OCI-LY7 (cell line): Measurements from ENCODE around the gene TNS3. TPM values are rescaled to one million over a fixed set of nuclear protein-coding genes. Genes with fewer than 3 reads are reported as not detected.

Experiments
- BruUV-seq: library from RNA; stranded (reverse); fragments of 400-500 nt; replicated peaks from 2 replicates; lab custom pipeline; 2021; lab: Mats Ljungman, UMichigan
- CTCF ChIA-PET: fragments of 300-600 bp; sonication (Branson Sonifier 250); formaldehyde crosslinking; loops from one replicate; lab custom pipeline; 2022; ENCODE audit warnings: antibody characterized with exemption; ENCODE audit not compliant: unreplicated experiment; lab: Charles Lee
- POLR2A ChIA-PET: fragments of 300-600 bp; sonication (Branson Sonifier 250); formaldehyde crosslinking; loops from one replicate; lab custom pipeline; 2022; ENCODE audit warnings: antibody characterized with exemption; lab: Charles Lee
- DNase-seq: peaks from one replicate; pipeline ENCODE4 v3.0.0-alpha.2; 2015; ENCODE audit warnings: low spot score
- H2AFZ ChIP-seq: fragments of 200-600 bp; sonication (generic), shearing (Covaris generic); 2 replicates; pipeline ENCODE4 v1.6.1; 2014; ENCODE audit warnings: mild to moderate bottlenecking, antibody characterized with exemption, low read length, moderate library complexity
- H3K27ac ChIP-seq: fragments of 200-600 bp; sonication (generic); 2 replicates; pipeline ENCODE4 v1.5.1; 2014; ENCODE audit warnings: mixed run types, low read depth, mild to moderate bottlenecking, moderate library complexity, low read length, inconsistent platforms; ENCODE audit not compliant: poor library complexity, severe bottlenecking
- H3K36me3 ChIP-seq: fragments of 200-600 bp; sonication (generic); 2 replicates; pipeline ENCODE4 v1.6.1; 2014; ENCODE audit warnings: mild to moderate bottlenecking, antibody characterized with exemption, low read length, moderate library complexity, mixed read lengths; ENCODE audit not compliant: insufficient read depth
- H3K4me1 ChIP-seq: fragments of 200-600 bp; sonication (generic); 2 replicates; pipeline ENCODE4 v1.5.1; 2014; ENCODE audit warnings: mild to moderate bottlenecking, low read length; ENCODE audit not compliant: insufficient read depth, poor library complexity, severe bottlenecking
- H3K4me2 ChIP-seq: fragments of 200-600 bp; sonication (generic); 2 replicates; pipeline ENCODE4 v1.6.1; 2014; ENCODE audit warnings: mild to moderate bottlenecking, low read length
- H3K4me3 ChIP-seq: fragments of 200-600 bp; sonication (generic); 2 replicates; pipeline ENCODE4 v1.5.1; 2014; ENCODE audit warnings: mild to moderate bottlenecking, low read depth, low read length; ENCODE audit not compliant: poor library complexity, severe bottlenecking
- H3K79me2 ChIP-seq: fragments of 200-600 bp; sonication (generic); 2 replicates; pipeline ENCODE4 v1.6.1; 2016; ENCODE audit warnings: low read depth, mild to moderate bottlenecking, low read length, moderate library complexity, mixed read lengths; ENCODE audit not compliant: insufficient read depth
- H3K9me2 ChIP-seq: fragments of 200-600 bp; sonication (generic); 2 replicates; pipeline ENCODE4 v1.6.1; 2016; ENCODE audit warnings: mild to moderate bottlenecking, low read length, mixed read lengths; ENCODE audit not compliant: insufficient read depth
- H3K9me3 ChIP-seq: fragments of 200-600 bp; sonication (generic); 2 replicates; pipeline ENCODE4 v1.6.1; 2014; ENCODE audit warnings: mild to moderate bottlenecking, mixed run types, low read length, mixed read lengths
- H4K20me1 ChIP-seq: fragments of 200-600 bp; sonication (generic); 2 replicates; pipeline ENCODE4 v1.6.1; 2014; ENCODE audit warnings: mild to moderate bottlenecking, antibody characterized with exemption, low read length, moderate library complexity, mixed read lengths; ENCODE audit not compliant: insufficient read depth
- CTCF ChIP-seq: fragments of 200-600 bp; sonication (generic); conservative IDR thresholded peaks from 2 replicates; pipeline ENCODE4 v1.5.1; 2014; ENCODE audit warnings: mild to moderate bottlenecking, antibody characterized with exemption, low read length, moderate library complexity, mixed read lengths
- EZH2phosphoT487 ChIP-seq: fragments of 200-600 bp; sonication (generic); IDR thresholded peaks from 2 replicates; pipeline ENCODE4 v1.6.1; 2018; ENCODE audit warnings: low read depth, borderline replicate concordance, mild to moderate bottlenecking, mixed run types, antibody characterized with exemption, low read length, moderate library complexity, mixed read lengths
- intact Hi-C: fragments of 100-400 bp; cut with micrococcal nuclease; formaldehyde crosslinking; loops from one replicate; pipeline ENCODE4 v1.10.0; 2022; ENCODE audit not compliant: unreplicated experiment
- total RNA-seq, 2 experiments: library from RNA; depleted of rRNA in 1 of 2; stranded (reverse); fragments of >200 nt in 1 of 2; shearing (Covaris generic) in 1 of 2; gene quantifications; 2 replicates each; pipeline ENCODE4 v1.2.3, GENCODE V29; 2014 to 2022

Gene TNS3
- total RNA-seq, 2 experiments from 2014 or later, result 9.5 to 42.1 TPM

- DNase-seq, result no peak
- H3K36me3 ChIP-seq, result no peaks in the 10 kb centered on the region
- BruUV-seq, result no TSS peak
- no peak overlapping the region for H2AFZ ChIP-seq
- no peak for TF ChIP-seq CTCF
- no peak for TF ChIP-seq EZH2phosphoT487
- POLR2A ChIA-PET, result no interaction called here
- H3K9me3 ChIP-seq, result no peaks in the 10 kb centered on the region
- H3K4me2 ChIP-seq, result no peak overlapping the region
- H3K27ac ChIP-seq, result no peak overlapping the region
- H3K4me1 ChIP-seq, result no peaks in the 10 kb centered on the region
- H3K4me3 ChIP-seq, result no peak overlapping the region
- H3K9me2 ChIP-seq, result no peaks in the 10 kb centered on the region
- intact Hi-C loops, result no loop called here
- no peaks in the 10 kb centered on the region for H4K20me1 ChIP-seq
- H3K79me2 ChIP-seq, result no peaks in the 10 kb centered on the region
- CTCF ChIA-PET, result no interaction called here
Measured at GRCh38 chr7:47414342-47415317, 167.3 kb downstream of the TNS3 start.

DNA sequence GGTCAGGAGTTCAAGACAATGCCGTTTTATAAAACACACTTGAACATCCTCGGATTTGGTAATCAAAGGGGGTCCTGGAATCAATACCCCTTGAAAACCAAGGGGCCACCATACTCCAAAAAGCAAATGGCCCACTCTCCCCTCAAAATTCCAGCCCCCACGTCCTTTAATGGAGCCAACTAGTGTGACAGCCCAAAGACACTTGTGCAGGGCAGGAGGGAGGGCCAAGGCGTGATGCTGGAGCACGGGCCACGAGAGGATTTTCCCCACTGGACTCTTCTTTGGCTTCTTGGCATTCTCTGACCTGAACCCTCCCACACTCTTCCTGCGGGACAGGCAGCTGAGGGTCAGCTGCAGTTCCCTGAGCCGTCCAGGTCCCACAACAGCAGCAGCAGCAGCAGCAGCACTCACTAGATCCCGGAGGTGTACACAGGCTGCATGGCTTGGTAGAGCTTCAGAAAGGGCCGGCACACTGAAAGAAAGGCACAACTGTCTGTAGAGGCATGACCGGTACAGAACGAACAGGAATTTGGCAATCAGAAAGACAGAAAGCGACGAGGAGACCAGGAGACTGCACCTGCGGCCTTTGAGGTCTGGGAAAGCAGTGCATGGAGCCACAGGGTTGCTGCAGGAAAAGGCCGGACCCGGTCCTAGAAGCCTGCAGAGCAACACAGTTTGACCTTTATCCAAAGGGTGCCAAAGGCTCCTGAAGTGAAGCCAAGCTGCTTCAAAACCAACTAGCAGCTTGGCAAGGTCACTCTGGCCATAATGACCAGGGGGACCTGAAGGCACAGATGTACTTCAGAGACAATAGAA is 168.2 kb downstream of the TNS3 start:
- ChIA-PET POLR2A (no interaction called here), CTCF (no interaction called here)
- Histone ChIP-seq H3K36me3 (no peaks in the 10 kb centered on the region), H3K4me3 (no peak overlapping the region), H3K79me2 (no peaks in the 10 kb centered on the region), H3K9me2 (no peaks in the 10 kb centered on the region), H3K4me1 (no peaks in the 10 kb centered on the region), H3K27ac (no peak overlapping the region), H3K4me2 (no peak overlapping the region), H2AFZ (no peak overlapping the region), H4K20me1 (no peaks in the 10 kb centered on the region), H3K9me3 (no peaks in the 10 kb centered on the region)
- BruUV-seq, result no TSS peak
- DNase-seq, result no peak
- intact Hi-C loops, result no loop called here
- TF ChIP-seq EZH2phosphoT487 (no peak), CTCF (no peak)
